HT-29 (cell line): ENCODE data around the gene PANK1. TPM values are rescaled to one million over a fixed set of nuclear protein-coding genes. Genes with fewer than 3 reads are reported as not detected.

Source experiments
- DNase-seq: peaks from one replicate; pipeline ENCODE4 v3.0.0-alpha.2; 2015; ENCODE audit warnings: low spot score
- total RNA-seq: library from RNA; depleted of rRNA; stranded (reverse); fragments of >200 nt; shearing (Covaris generic); gene quantifications from 2 replicates; pipeline ENCODE4 v1.2.3, GENCODE V29; 2014; rRNA removed

The PANK1 gene
- 9.1 and 13.4 TPM in 2 replicates for total RNA-seq

- DNase-seq, result peak; percentile 77
Observed at GRCh38 chr10:89644967-89645741, at the start of gene PANK1. PANK1 (minus strand) TSS chr10:89645242; CDS start chr10:89644891, 351 bp downstream.

- DNase-seq, result no peak
Observed at GRCh38 chr10:89693176-89693575, 48.1 kb upstream of the PANK1 start.

GRCh38 chr10:89692416-89692815 lies 47.4 kb upstream of the PANK1 start:
- DNase-seq, result no peak

GRCh38 chr10:89690027-89690426 lies 45.0 kb upstream of the PANK1 start:
- no peak for DNase-seq

DNA sequence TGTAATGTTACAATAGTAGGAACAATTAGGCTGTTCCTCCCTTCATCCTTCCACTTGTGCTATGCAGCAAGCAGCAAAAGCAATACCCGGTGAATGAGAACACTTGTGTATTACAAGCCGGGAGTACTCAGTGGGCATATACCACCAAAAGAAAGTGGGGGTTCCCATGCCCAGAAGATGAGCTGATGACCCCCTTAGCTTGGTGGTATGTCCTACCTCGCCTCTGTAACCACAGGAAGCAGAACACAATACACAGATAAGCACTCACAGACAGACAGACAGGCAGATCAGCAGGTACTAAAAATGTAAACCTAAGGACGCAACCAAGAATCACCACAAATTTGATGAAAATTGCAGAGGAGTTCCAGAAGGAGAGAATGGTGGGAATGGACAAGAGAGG lies 40.9 kb upstream of the PANK1 start:
- DNase-seq, result no peak

- no peak for DNase-seq
Observed at GRCh38 chr10:89684604-89685003, 39.6 kb upstream of the PANK1 start.

GRCh38 chr10:89683883-89684282 lies 38.8 kb upstream of the PANK1 start:
- DNase-seq, result no peak

- no peak for DNase-seq
Observed at GRCh38 chr10:89679986-89680385, 34.9 kb upstream of the PANK1 start.

GRCh38 chr10:89677341-89677740 lies 32.3 kb upstream of the PANK1 start:
- DNase-seq, result no peak

- no peak for DNase-seq
Observed at GRCh38 chr10:89670926-89671325, 25.9 kb upstream of the PANK1 start.

DNA sequence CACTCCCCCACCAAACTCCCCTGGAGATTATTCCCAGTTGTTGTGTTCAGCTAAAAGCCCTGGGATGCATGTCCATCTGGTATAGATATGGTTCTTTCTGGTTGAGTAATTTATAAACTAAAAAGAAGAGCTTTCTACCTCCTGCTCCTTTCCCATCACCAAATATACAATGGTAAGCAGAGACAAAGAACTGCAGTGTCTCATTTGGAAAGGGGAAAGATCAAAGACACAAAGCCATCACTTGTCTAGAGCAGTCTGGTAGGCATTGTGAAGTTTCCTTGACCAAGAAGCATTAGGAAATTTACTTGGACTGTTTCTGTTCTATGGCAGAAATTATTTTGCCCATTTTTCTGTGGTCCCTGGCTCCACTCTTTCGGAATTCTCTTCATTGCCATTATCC lies 24.9 kb upstream of the PANK1 start:
- no peak for DNase-seq

DNA sequence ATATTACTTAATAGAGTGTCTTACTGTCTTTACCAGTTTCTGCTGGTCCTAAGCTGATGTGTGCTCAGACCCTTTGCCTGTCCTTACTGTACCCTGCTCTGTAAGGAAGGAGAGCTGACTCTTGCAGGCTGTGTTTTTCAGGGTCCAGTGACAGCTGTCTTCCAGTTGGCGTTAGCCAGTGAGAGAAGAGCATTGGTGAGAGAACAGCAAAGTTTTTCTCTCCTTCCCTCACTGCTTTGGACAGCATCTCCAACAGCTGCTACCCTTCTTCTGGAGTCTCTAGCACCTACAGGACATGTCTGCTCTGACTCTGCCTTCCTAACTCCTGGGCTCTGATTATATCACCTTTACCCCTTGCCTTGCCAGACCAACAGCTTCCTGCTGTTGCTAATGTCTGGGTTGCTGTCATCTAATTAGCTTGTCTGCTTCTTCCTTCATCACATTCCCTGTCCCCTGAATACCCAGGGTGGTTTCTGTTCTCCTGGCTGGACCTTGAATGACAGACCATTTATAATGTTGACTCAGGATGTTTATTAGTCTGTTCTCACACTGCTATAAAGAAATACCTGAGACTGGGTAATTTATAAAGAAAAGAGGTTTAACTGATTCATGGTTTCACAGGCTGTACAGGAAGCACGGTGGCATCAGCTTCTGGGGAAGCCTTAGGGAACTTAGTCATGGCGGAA lies 23.5 kb upstream of the PANK1 start:
- no peak for DNase-seq

DNA sequence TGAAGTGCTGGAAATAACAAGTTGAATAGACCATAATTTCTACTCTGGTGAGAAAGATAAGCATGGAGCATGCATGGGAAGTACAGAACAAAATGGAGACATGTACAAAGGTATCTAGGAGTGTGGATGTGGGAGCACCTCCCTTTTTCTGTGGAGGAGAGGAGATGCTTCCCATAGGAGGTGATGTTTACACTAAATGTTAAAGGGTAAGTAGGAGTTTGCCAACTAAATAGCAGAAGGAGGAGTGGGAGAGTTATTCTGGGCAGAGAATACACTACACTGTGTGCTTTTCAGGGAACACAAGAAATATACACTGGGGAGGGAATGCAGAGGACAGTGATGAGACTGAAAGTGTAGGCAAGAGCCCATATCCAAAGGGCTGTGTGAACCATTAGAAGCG lies 21.1 kb upstream of the PANK1 start:
- DNase-seq, result no peak

DNA sequence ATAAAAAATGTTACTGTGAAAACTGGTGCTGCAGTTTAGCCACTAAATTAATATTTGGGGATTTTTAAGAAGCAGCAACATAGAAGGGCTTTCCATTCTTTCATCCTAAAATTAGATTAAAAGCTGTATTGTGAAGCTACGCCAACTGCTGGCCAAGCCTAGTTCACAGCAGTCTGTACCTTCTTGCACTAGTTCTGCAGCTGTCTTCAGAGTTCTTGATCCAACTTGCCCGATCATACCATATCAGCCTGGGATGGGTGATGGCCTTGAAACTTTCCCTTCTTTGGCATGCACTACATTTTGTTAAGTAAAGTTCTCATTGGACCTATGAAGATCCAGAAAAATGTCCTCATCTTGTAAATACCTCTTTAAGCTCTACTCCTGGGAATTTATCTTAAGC lies 20.3 kb upstream of the PANK1 start:
- no peak for DNase-seq

- DNase-seq, result no peak
Observed at GRCh38 chr10:89664203-89664602, 19.2 kb upstream of the PANK1 start.

GRCh38 chr10:89663144-89663543 lies 18.1 kb upstream of the PANK1 start:
- no peak for DNase-seq

DNA sequence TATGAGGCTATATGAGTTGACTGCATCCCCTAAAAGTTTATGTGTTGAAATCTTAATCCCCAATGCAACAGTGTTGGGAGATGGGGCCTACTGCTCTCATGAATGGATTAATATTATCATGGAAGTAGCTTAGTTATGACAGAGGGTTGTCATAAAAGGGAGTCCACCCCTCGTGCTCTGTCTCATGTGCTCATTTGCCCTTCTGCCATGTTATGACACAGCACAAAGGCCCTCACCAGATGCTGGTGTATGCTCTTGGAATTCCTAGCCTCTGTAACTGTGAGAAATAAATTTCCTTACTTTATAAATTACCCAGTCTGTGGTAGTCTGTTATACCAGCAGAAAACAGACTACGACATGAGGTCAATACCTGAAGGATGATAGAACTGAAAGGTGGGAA lies 17.6 kb upstream of the PANK1 start:
- DNase-seq, result no peak

GRCh38 chr10:89659143-89660131 lies 14.4 kb upstream of the PANK1 start:
- DNase-seq, result no peak

DNA sequence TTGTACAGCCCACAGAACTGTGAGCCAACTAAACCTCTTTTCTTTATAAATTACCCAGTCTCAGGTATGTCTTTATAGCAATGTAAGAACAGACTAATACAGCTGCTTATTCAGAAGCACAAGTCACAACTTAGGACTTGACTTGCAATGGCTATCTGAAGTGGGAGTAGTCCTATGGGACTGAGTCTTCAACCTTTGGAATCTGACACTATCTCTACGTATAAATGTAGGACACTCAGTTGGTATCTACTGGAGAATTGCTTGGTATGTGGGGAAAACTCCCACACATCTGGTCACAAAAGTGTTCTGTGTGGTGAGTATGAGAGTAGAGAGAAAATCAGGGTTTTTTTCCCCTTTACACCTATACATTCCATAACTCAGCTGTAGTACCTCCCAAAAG lies 12.3 kb upstream of the PANK1 start:
- no peak for DNase-seq

DNA sequence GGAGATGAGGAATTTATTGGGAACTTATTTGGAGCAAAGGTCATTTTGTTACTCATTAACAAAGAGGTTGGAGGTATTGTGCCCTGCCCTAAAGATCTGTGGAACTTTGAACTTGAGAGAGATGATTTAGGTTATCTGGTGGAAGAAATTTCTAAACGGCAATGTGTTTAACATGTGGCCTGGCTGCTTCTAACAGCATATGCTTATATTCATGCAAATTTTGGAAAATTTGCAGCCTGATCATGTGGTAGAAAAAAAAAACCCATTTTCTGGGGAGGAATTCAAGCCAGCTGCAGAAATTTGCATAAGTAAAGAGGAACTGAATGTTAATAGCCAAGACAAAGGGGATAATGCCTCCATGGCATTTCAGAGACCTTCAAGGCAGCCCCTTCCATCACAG lies 10.7 kb upstream of the PANK1 start:
- DNase-seq, result no peak

GRCh38 chr10:89653410-89653869 lies 8.4 kb upstream of the PANK1 start:
- DNase-seq, result no peak
